Immature natural killer cell (primary cell): ENCODE results near the gene YWHAQ. TPM values are rescaled to one million over a fixed set of nuclear protein-coding genes. Genes with fewer than 3 reads are reported as not detected.
A peak's percentile ranks its signal among the peaks of the same experiment; 100 is the strongest.
"Not testable (repeated sequence)": the region's sequence is repeated elsewhere in the genome, so short reads cannot be mapped to it uniquely, and the experiment has no call there.

Experiments
- DNase-seq, 3 donors: peaks; one replicate each; pipeline ENCODE4 v3.0.0; 2022; ENCODE audit warnings: mixed read lengths in 1 of 3
- H3K27ac Mint-ChIP-seq, 6 donors: one replicate each; pipeline ENCODE4 v1.8.0; 2020; ENCODE audit warnings: mixed read lengths in 6 of 6, mild to moderate bottlenecking in 5 of 6, inconsistent platforms in 4 of 6, moderate library complexity in 3 of 6
- H3K27me3 Mint-ChIP-seq, 3 donors: one replicate each; pipeline ENCODE4 v1.8.0; 2020 to 2021; ENCODE audit warnings: low read depth in 3 of 3, mild to moderate bottlenecking in 3 of 3, mixed read lengths in 3 of 3, moderate library complexity in 3 of 3, inconsistent platforms in 1 of 3
- H3K36me3 Mint-ChIP-seq, 3 donors: one replicate each; pipeline ENCODE4 v1.8.0; 2020; ENCODE audit warnings: mixed read lengths in 3 of 3, inconsistent platforms in 2 of 3, mild to moderate bottlenecking in 2 of 3
- H3K4me1 Mint-ChIP-seq, 2 donors: one replicate each; pipeline ENCODE4 v1.8.0; 2020; ENCODE audit warnings: inconsistent platforms in 2 of 2, mild to moderate bottlenecking in 2 of 2, mixed read lengths in 2 of 2, moderate library complexity in 1 of 2
- H3K4me3 Mint-ChIP-seq, 5 donors: one replicate each; pipeline ENCODE4 v1.8.0; 2020; ENCODE audit warnings: mild to moderate bottlenecking in 5 of 5, mixed read lengths in 5 of 5, inconsistent platforms in 3 of 5, moderate library complexity in 3 of 5
- H3K9me3 Mint-ChIP-seq, 6 donors: one replicate each; pipeline ENCODE4 v1.8.0; 2020; ENCODE audit warnings: mild to moderate bottlenecking in 6 of 6, mixed read lengths in 6 of 6, inconsistent platforms in 4 of 6, moderate library complexity in 3 of 6
- polyA plus RNA-seq, 3 donors: library from polyadenylated mRNA; unstranded; fragments of 300-500 nt; fragmentation: Illumina TruSeq; gene quantifications; one replicate each; pipeline ENCODE4 v1.2.3, GENCODE V29; 2021

YWHAQ gene
- polyA plus RNA-seq, 3 donors from 2014 or later = 406 to 761 (median 479) TPM

DNA sequence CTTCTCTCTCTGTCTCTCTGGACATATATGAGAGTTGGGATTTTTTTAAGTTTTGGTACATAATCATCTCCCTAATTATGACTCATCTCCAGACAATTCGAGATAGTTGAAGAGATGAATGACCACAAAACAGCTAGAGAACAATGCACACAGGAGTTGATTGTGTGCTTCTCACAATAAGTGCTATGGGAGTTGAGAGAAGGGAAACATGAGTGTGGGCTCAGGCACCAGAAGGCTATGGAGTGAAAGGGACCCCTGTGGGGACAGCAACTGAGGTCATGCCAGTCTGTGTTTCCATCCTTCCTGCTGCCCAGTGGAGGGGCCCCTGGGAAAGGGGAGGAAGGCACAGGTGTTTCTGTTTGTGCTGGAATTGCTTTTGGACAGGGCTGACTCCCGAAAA, 6.5 kb upstream of the YWHAQ start:
- Mint-ChIP-seq H3K4me1 (peaks cover 0 to 5% of the 10 kb centered on the region in 2 donors), H3K27ac (peak overlapping the region in 1 of 6 donors; percentile 78), H3K4me3 (no peak overlapping the region), H3K36me3 (no peaks in the 10 kb centered on the region), H3K9me3 (no peaks in the 10 kb centered on the region), H3K27me3 (peaks cover 0 to 2% (median 2%) of the 10 kb centered on the region in 3 donors)
- no peak for DNase-seq

- H3K4me3 Mint-ChIP-seq = no peak overlapping the region
- H3K4me1 Mint-ChIP-seq = peaks cover 24% of the 10 kb centered on the region in 2 donors
- peak overlapping the region in 2 of 6 donors; percentile 53 to 64 for H3K27ac Mint-ChIP-seq
- no peaks in the 10 kb centered on the region for H3K9me3 Mint-ChIP-seq
- no peak for DNase-seq
- peaks cover 0 to 3% (median 2%) of the 10 kb centered on the region in 3 donors for H3K36me3 Mint-ChIP-seq
- peaks cover 14 to 15% (median 14%) of the 10 kb centered on the region in 3 donors for H3K27me3 Mint-ChIP-seq
These were observed 3.3 kb upstream of the YWHAQ start for GRCh38 chr2:9634133-9634532.

- Mint-ChIP-seq H3K4me3 (peak overlapping the region; percentile 50 to 89 (median 86)), H3K9me3 (no peaks in the 10 kb centered on the region), H3K27me3 (peaks cover 15 to 17% (median 15%) of the 10 kb centered on the region in 3 donors), H3K4me1 (peaks cover 44 to 45% of the 10 kb centered on the region in 2 donors), H3K36me3 (peaks cover 12 to 15% (median 14%) of the 10 kb centered on the region in 3 donors), H3K27ac (peak overlapping the region; percentile 87 to 96 (median 96))
- no peak for DNase-seq
These were observed 1.3 kb upstream of the YWHAQ start for GRCh38 chr2:9631878-9632700.

- peaks cover 15 to 17% (median 16%) of the 10 kb centered on the region in 3 donors for H3K27me3 Mint-ChIP-seq
- H3K4me1 Mint-ChIP-seq = peaks cover 50 to 51% of the 10 kb centered on the region in 2 donors
- H3K36me3 Mint-ChIP-seq = peaks cover 12 to 18% (median 15%) of the 10 kb centered on the region in 3 donors
- no peak for DNase-seq
- no peaks in the 10 kb centered on the region for H3K9me3 Mint-ChIP-seq
- H3K27ac Mint-ChIP-seq = peak overlapping the region; percentile 87 to 96 (median 96)
- H3K4me3 Mint-ChIP-seq = peak overlapping the region; percentile 85 to 92 (median 87)
These were observed 689 bp upstream of the YWHAQ start for GRCh38 chr2:9631553-9631819.

- Mint-ChIP-seq H3K27ac (peak overlapping the region; percentile 95 to 96 (median 96)), H3K4me3 (peak overlapping the region; percentile 93 to 96 (median 94)), H3K36me3 (peaks cover 15 to 26% (median 24%) of the 10 kb centered on the region in 3 donors), H3K4me1 (peaks cover 63% of the 10 kb centered on the region in 2 donors), H3K9me3 (no peaks in the 10 kb centered on the region), H3K27me3 (peaks cover 15 to 21% (median 17%) of the 10 kb centered on the region in 3 donors)
- peak; percentile 73 to 81 (median 80) for DNase-seq
These were observed 571 bp downstream of the YWHAQ start for GRCh38 chr2:9630117-9630735.

- peaks cover 67 to 70% of the 10 kb centered on the region in 2 donors for H3K4me1 Mint-ChIP-seq
- H3K27ac Mint-ChIP-seq = peak overlapping the region; percentile 95 to 96 (median 96)
- DNase-seq = no peak
- H3K9me3 Mint-ChIP-seq = no peaks in the 10 kb centered on the region
- H3K36me3 Mint-ChIP-seq = peaks cover 16 to 27% (median 24%) of the 10 kb centered on the region in 3 donors
- H3K4me3 Mint-ChIP-seq = peak overlapping the region; percentile 93 to 96 (median 94)
- H3K27me3 Mint-ChIP-seq = peaks cover 15 to 21% (median 17%) of the 10 kb centered on the region in 3 donors
These were observed 1.3 kb downstream of the YWHAQ start for GRCh38 chr2:9629222-9630116.

- peaks cover 19 to 32% (median 24%) of the 10 kb centered on the region in 3 donors for H3K36me3 Mint-ChIP-seq
- peak in 2 of 3 donors; percentile 24 to 32 for DNase-seq
- H3K9me3 Mint-ChIP-seq = no peaks in the 10 kb centered on the region
These were observed 3.5 kb downstream of the YWHAQ start for GRCh38 chr2:9627310-9627709.

DNA sequence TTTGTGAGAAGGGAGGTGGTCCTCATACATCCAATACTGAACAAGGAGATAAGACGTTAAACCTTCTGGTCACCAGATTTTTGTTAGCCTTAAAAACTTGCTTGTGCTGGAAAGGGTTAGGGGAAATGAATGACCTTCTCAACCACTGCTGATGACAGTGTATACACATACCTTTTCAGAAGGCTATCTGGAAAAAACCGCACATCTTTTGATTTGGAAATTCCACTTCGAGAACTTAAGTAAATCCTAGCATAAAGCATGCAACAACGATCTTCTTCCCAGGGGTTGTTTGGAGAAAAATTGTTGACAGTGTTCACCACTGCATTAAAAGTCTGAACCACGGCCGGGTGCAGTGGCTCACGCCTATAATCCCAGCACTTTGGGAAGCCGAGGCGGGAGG, 7.6 kb downstream of the YWHAQ start:
- Mint-ChIP-seq H3K27me3 (peaks cover 5 to 11% (median 5%) of the 10 kb centered on the region in 3 donors), H3K4me3 (peak overlapping the region in 1 of 5 donors; percentile 10), H3K36me3 (peaks cover 18 to 36% (median 20%) of the 10 kb centered on the region in 3 donors), H3K9me3 (no peaks in the 10 kb centered on the region), H3K4me1 (peaks cover 87 to 100% of the 10 kb centered on the region in 2 donors), H3K27ac (peak overlapping the region in 1 of 6 donors; percentile 26)
- DNase-seq = no peak

More at GRCh38 chr2:9627310-9627709, 3.5 kb downstream of the YWHAQ start:
- Mint-ChIP-seq H3K4me3 (peak overlapping the region; percentile 10 to 96 (median 93)), H3K4me1 (peaks cover 82 to 92% of the 10 kb centered on the region in 2 donors), H3K27ac (peak overlapping the region; percentile 7 to 96 (median 59)), H3K27me3 (peaks cover 15 to 21% (median 17%) of the 10 kb centered on the region in 3 donors)

DNA sequence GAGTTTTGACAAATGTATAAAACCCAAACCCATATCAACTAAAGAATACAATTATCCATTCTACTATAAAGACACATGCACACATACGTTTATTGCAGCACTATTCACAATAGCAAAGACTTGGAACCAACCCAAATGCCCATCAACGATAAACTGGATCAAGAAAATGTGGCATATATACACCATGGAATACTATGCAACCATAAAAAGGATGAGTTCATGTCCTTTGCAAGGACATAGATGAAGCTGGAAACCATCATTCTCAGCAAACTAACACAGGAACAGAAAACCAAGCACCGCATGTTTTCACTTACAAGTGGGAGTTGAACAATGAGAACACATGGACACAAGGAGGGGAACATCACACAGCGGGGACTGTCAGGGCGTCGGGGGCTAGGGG, 9.1 kb downstream of the YWHAQ start:
- peaks cover 2 to 11% (median 5%) of the 10 kb centered on the region in 3 donors for H3K27me3 Mint-ChIP-seq
- not testable (repeated sequence) for H3K4me3 Mint-ChIP-seq, H3K9me3 Mint-ChIP-seq, DNase-seq
- H3K36me3 Mint-ChIP-seq = peaks cover 9 to 22% (median 12%) of the 10 kb centered on the region in 3 donors
- peak overlapping the region in 2 of 6 donors; percentile 60 to 94 for H3K27ac Mint-ChIP-seq
- peaks cover 85 to 100% of the 10 kb centered on the region in 2 donors for H3K4me1 Mint-ChIP-seq

- Mint-ChIP-seq H3K27ac (peak overlapping the region; percentile 89 to 94 (median 92)), H3K9me3 (no peaks in the 10 kb centered on the region), H3K27me3 (peaks cover 0 to 12% (median 2%) of the 10 kb centered on the region in 3 donors), H3K4me3 (peak overlapping the region; percentile 63 to 90 (median 73)), H3K36me3 (peaks cover 0 to 12% (median 5%) of the 10 kb centered on the region in 3 donors), H3K4me1 (peaks cover 91 to 100% of the 10 kb centered on the region in 2 donors)
- DNase-seq = peak; percentile 68 to 71 (median 68)
These were observed 12.4 kb downstream of the YWHAQ start for GRCh38 chr2:9618410-9618809.

GRCh38 chr2:9617749-9618148, 13.0 kb downstream of the YWHAQ start:
- Mint-ChIP-seq H3K27me3 (peaks cover 0 to 12% (median 2%) of the 10 kb centered on the region in 3 donors), H3K27ac (peak overlapping the region; percentile 73 to 94 (median 89)), H3K36me3 (peaks cover 0 to 9% (median 5%) of the 10 kb centered on the region in 3 donors), H3K4me3 (peak overlapping the region; percentile 53 to 90 (median 63)), H3K9me3 (no peaks in the 10 kb centered on the region), H3K4me1 (peaks cover 92 to 100% of the 10 kb centered on the region in 2 donors)
- DNase-seq = no peak

DNA sequence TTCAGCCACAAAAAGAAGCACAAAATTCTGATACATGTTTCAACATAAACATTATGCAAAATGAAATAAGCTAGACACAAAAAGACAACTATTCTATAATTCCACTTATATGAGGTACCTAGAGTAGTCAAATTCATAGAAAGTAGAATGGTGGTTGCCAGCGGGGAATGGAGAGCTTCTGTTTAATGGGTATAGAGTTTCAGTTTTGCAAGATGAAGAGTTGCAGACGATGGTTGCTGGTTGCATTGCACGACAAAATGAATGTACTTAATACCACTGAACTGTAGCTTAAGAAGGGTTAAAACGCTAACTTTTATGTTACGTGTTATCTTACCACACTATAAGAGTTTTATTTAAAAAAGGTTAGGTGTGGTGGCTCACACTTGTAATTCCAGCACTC, 13.5 kb downstream of the YWHAQ start:
- Mint-ChIP-seq H3K27ac (peak overlapping the region; percentile 78 to 94 (median 89)), H3K27me3 (peaks cover 0 to 12% (median 2%) of the 10 kb centered on the region in 3 donors), H3K4me3 (peak overlapping the region; percentile 10 to 90 (median 63)), H3K9me3 (no peaks in the 10 kb centered on the region), H3K36me3 (peaks cover 0 to 7% (median 5%) of the 10 kb centered on the region in 3 donors), H3K4me1 (peaks cover 93 to 100% of the 10 kb centered on the region in 2 donors)
- DNase-seq = no peak

DNA sequence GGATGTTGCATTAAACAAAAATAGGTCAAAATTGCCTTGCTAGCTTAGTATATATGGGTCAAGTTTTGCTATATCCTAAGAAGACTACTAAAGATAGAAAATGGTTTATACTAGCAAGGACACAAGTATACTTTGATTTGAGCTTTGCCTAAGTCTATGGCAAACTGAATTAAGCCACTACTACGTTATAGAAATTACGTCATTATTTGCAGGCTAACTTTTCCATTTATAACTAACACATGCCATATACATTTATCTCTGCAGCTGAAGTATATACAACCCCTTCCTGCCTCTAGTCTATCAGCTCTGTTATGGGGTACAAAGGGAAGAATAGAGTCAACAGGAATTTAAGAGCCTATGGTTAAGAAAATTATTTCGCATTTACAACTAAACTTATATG, 16.2 kb downstream of the YWHAQ start:
- H3K36me3 Mint-ChIP-seq = no peaks in the 10 kb centered on the region
- H3K9me3 Mint-ChIP-seq = no peaks in the 10 kb centered on the region
- H3K27me3 Mint-ChIP-seq = peaks cover 0 to 7% (median 2%) of the 10 kb centered on the region in 3 donors
- DNase-seq = no peak
- no peak overlapping the region for H3K4me3 Mint-ChIP-seq
- peaks cover 86 to 100% of the 10 kb centered on the region in 2 donors for H3K4me1 Mint-ChIP-seq
- H3K27ac Mint-ChIP-seq = peak overlapping the region in 2 of 6 donors; percentile 10 to 72
